GM12874 (cell line): Measurements from ENCODE around the gene ETV5.

Source experiments
- CTCF ChIP-seq: IDR thresholded peaks from 2 replicates; pipeline ENCODE4 v1.5.1; 2011; ENCODE audit warnings: low read depth, mild to moderate bottlenecking, control low read depth, low read length, moderate library complexity; ENCODE audit not compliant: insufficient read depth

Gene ETV5

GRCh38 chr3:186121968-186122367 lies 13.1 kb upstream of the ETV5 start:
- TF ChIP-seq CTCF: no peak

GRCh38 chr3:186121278-186121677 lies 12.4 kb upstream of the ETV5 start:
- no peak for TF ChIP-seq CTCF

- TF ChIP-seq CTCF: no peak
Measured at GRCh38 chr3:186119499-186119898, 10.6 kb upstream of the ETV5 start.

GRCh38 chr3:186118692-186119091 lies 9.8 kb upstream of the ETV5 start:
- no peak for TF ChIP-seq CTCF

GRCh38 chr3:186117521-186118134 lies 8.7 kb upstream of the ETV5 start:
- no peak for TF ChIP-seq CTCF

- TF ChIP-seq CTCF: no peak
Measured at GRCh38 chr3:186115239-186115996, 6.5 kb upstream of the ETV5 start.

- no peak for TF ChIP-seq CTCF
Measured at GRCh38 chr3:186110975-186111974, 2.4 kb upstream of the ETV5 start.
